Subcutaneous adipose tissue (tissue), 4 donors: ENCODE data around the gene PRG3. TPM values are rescaled to one million over a fixed set of nuclear protein-coding genes. Genes with fewer than 3 reads are reported as not detected.

Experiments used
- total RNA-seq, 4 donors: library from RNA; depleted of rRNA; stranded (reverse); fragments of >200 nt; gene quantifications; one replicate each; pipeline ENCODE4 v1.1.0, GENCODE V29; 2016
- TF ChIP-seq, protein P1 (sequence below): fragments of 450-650 bp; IDR thresholded peaks from one replicate; pipeline ENCODE4 v1.5.1; 2016; ENCODE audit warnings: low read depth, mild to moderate bottlenecking, control low read depth, antibody characterized with exemption, moderate library complexity

The PRG3 gene, protein sequence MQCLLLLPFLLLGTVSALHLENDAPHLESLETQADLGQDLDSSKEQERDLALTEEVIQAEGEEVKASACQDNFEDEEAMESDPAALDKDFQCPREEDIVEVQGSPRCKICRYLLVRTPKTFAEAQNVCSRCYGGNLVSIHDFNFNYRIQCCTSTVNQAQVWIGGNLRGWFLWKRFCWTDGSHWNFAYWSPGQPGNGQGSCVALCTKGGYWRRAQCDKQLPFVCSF
- total RNA-seq = not detected

DNA sequence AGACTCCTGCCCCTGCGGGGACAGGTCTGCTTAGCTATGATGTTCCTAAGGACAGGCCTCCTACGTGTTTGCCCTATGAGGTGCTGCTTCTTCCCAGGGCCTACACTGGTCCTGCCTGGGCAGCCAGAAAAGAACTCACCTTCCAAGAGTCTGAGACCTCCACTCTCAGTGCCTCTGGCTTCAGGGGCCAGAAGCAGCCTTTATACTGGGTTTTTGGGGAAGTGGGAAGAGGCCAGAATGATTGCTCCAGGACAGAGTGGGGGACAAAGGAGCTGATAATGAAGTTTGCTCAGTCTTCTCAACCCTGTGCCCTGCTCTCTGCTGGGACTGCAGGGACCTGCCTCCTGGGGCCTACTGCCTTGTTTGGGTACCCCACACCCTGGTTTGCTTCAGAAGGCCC, at the start of gene PRG3:
TSS of gene PRG3 (minus strand) at position 176 of the 400 bp plus-strand sequence. CDS start 442 bp downstream, outside the sequence.
- TF ChIP-seq, protein P1, sequence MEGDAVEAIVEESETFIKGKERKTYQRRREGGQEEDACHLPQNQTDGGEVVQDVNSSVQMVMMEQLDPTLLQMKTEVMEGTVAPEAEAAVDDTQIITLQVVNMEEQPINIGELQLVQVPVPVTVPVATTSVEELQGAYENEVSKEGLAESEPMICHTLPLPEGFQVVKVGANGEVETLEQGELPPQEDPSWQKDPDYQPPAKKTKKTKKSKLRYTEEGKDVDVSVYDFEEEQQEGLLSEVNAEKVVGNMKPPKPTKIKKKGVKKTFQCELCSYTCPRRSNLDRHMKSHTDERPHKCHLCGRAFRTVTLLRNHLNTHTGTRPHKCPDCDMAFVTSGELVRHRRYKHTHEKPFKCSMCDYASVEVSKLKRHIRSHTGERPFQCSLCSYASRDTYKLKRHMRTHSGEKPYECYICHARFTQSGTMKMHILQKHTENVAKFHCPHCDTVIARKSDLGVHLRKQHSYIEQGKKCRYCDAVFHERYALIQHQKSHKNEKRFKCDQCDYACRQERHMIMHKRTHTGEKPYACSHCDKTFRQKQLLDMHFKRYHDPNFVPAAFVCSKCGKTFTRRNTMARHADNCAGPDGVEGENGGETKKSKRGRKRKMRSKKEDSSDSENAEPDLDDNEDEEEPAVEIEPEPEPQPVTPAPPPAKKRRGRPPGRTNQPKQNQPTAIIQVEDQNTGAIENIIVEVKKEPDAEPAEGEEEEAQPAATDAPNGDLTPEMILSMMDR = no peak

DNA sequence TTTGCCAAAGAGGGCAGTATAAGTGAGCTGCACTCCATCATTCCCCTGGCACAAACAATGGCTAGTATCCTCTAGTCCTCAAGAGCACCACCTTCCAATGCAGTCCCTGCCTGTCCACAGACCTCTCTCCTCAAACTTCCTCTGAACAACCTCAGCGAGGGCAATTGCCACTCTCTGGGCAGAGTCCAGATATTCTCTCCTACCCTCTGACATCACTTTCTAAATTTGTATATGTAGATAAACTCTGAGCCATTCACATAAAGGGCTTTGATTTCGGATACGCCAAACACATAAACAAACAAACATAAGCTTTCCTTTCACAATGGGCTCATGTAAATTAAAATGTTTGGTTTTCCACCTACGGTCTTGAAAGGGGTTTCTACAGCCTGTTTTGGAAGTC, 49.0 kb upstream of the PRG3 start:
- TF ChIP-seq, protein P1 = no peak

DNA sequence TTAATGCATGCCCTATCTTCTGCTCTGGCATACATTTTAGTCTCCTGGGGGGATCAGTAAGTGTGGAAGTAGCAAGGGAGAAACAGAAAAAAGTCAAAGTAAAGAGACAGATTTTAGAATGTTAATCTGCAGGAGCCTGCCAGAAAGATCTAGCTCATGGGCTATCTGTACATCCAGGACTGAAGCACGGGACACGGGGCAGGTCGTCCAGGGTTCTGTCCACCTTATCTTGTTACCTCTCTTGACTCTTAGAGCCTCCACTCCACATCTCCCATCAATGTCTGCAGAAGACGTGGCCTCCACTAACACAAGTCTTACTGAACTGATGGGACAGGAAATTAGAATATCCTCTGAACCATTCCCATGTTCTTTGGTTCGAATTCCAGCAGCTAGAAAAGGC, 47.7 kb upstream of the PRG3 start:
- TF ChIP-seq, protein P1 = no peak

DNA sequence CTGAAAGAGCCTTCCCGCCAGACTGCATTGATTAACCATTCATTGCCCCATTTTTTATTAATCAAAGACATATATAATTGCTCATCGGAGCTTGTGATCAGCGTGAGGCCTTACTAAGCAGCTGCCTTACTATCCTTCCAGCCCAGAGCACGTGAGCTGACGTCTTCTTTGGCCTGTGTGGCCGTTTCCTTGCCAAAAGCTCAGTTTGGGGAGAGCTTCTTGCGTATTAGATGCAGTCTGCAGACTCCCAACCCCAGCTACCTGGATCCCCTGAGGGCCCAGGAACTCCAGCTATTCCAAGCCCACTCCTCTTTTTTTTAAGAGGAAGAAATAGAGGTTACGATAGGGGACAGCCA, 46.8 kb upstream of the PRG3 start:
- TF ChIP-seq, protein P1 = no peak

DNA sequence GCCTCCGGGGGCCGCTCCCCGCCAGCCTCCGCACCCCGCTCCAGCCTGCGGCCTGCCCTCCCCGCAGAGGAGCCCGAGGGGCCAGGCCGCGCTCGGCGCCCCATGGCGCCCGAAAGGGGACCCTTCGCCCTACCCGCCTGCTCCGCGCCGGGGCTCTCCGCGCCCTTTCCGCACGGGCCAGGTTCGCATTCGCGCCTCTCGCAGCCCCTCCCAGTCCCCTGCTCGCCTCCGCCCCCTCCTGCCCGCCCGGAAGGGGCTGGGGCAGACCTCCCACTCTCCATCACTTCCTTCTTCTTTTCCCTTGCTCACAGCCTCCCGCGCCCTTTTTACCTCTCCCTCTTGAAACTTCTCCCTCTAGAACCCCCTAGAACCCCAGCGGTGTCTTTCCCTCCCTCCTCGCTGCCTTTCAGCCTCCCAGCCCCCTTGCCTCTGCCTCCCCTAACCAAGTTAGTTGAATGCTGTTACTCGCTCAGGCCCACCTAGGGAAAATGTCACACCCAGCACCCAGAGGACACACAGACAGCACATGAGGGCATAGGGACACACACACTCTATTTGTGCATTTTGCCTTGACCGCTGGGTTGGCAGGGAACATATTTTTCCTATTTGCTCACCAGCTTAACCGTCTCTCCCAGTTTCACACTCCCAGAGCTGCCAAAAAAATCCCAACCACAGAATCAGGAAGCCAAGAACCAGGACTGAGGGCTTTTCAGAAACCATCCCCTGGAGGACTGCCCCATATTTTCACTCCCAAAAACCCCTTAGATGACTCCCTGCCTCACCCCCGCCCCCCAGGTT, 46.2 kb upstream of the PRG3 start, which contains the start of gene SLC43A3:
TSS of gene SLC43A3 (minus strand) at position 193 of the 798 bp plus-strand sequence. CDS start 949 bp downstream, outside the sequence.
- TF ChIP-seq, protein P1 = no peak

DNA sequence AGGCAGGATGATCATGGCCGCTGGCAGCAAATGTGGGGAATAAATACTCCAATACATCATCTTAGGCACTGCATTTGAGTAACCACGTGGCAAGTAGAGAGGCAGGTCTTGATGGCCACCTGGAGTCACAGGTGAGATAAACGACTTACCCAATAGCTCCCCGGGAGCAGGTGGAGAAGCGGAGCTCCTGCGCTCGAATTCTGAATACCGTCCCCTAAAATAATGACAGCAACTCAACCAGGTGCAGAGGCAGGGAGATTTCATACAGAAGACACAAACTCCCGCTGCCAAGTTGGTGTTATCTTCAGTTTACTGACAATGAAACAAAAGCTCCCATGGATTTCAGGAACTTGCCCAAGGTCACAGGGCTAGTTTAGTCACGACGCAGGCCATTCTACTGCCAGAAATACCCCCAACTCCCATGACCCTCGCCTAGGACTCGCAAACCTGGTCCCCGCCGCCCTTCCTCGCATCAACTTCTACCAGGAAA, 45.5 kb upstream of the PRG3 start:
- TF ChIP-seq, protein P1 = no peak
